Mucosa of rectum (tissue), 2 donors: ENCODE measurements around the gene TM7SF2.
A peak's percentile ranks its signal among the peaks of the same experiment; 100 is the strongest.
"Not testable (repeated sequence)": the region's sequence is repeated elsewhere in the genome, so short reads cannot be mapped to it uniquely, and the experiment has no call there.

Experiments used
- H3K27ac ChIP-seq, 2 donors: one replicate each; pipeline ENCODE4 v1.7.0; 2013; ENCODE audit warnings: inconsistent platforms in 2 of 2, low read depth in 2 of 2, low read length in 2 of 2
- H3K27me3 ChIP-seq, 2 donors: one replicate each; pipeline ENCODE4 v1.7.0; 2013; ENCODE audit warnings: low read length in 2 of 2; ENCODE audit not compliant: control insufficient read depth in 2 of 2, insufficient read depth in 2 of 2
- H3K36me3 ChIP-seq, 2 donors: one replicate each; pipeline ENCODE4 v1.7.0; 2013; ENCODE audit warnings: low read length in 2 of 2; ENCODE audit not compliant: control insufficient read depth in 2 of 2, insufficient read depth in 2 of 2
- H3K4me1 ChIP-seq, 2 donors: one replicate each; pipeline ENCODE4 v1.7.0; 2013; ENCODE audit warnings: low read length in 2 of 2, mild to moderate bottlenecking in 1 of 2; ENCODE audit not compliant: control insufficient read depth in 2 of 2, insufficient read depth in 2 of 2
- H3K4me3 ChIP-seq, 2 donors: one replicate each; pipeline ENCODE4 v1.7.0; 2013; ENCODE audit warnings: low read length in 2 of 2
- H3K9ac ChIP-seq, 2 donors: one replicate each; pipeline ENCODE4 v1.7.0; 2013; ENCODE audit warnings: low read length in 2 of 2, low read depth in 1 of 2, mild to moderate bottlenecking in 1 of 2
- H3K9me3 ChIP-seq, 2 donors: one replicate each; pipeline ENCODE4 v1.7.0; 2013; ENCODE audit warnings: low read length in 2 of 2; ENCODE audit not compliant: control insufficient read depth in 2 of 2
- donor health status: healthy.
- donor health status: Normal muscosa, but diverticular disease.

Gene TM7SF2

GRCh38 chr11:65134952-65135632, 23.4 kb downstream of the TM7SF2 start:
- peak overlapping the region; percentile 96 to 98 for H3K9ac ChIP-seq
- peaks cover 24 to 28% of the 10 kb centered on the region in 2 donors for H3K36me3 ChIP-seq
- peak overlapping the region; percentile 81 to 92 for H3K4me3 ChIP-seq
- H3K9me3 ChIP-seq: no peaks in the 10 kb centered on the region
- peaks cover 30 to 38% of the 10 kb centered on the region in 2 donors for H3K4me1 ChIP-seq
- no peaks in the 10 kb centered on the region for H3K27me3 ChIP-seq
- H3K27ac ChIP-seq: peak overlapping the region; percentile 97 to 100

- Histone ChIP-seq H3K9me3 (no peaks in the 10 kb centered on the region), H3K27me3 (no peaks in the 10 kb centered on the region), H3K4me1 (peaks cover 30 to 38% of the 10 kb centered on the region in 2 donors), H3K36me3 (peaks cover 20 to 23% of the 10 kb centered on the region in 2 donors), H3K27ac (peak overlapping the region; percentile 97 to 100), H3K4me3 (peak overlapping the region; percentile 81 to 92), H3K9ac (peak overlapping the region; percentile 96 to 98)
These were observed 24.0 kb downstream of the TM7SF2 start for GRCh38 chr11:65135633-65136145.

DNA sequence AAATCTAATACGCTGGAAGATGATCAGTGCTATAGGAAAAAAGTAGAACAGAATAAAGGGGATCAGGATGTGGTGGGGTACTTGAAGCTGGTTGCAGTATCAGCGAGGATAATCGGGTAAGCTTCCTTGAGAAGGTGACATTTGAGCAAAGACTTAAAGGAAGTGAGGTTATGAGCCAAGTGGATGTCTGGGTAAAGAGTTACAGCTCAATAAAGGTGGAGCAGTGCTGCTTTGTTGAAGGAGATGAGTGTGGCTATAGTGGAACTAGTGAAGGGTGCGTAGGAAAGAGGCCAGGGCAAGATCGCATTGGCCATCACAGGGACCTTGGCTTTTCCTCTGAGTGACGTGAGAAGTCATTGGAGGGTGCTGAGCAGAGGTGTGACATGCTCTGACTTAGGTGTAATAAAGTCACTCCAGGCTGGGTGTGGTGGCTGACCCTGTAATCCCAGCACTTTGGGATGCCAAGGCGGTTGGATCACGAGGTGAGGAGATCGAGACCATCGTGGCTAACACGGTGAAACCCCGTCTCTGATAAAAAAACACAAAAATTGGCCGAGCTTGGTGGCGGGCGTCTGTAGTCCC, 24.9 kb downstream of the TM7SF2 start:
- Histone ChIP-seq H3K27me3 (no peaks in the 10 kb centered on the region), H3K4me3 (peak overlapping the region in 1 of 2 donors; percentile 23), H3K4me1 (peaks cover 30 to 38% of the 10 kb centered on the region in 2 donors), H3K36me3 (peaks cover 11 to 14% of the 10 kb centered on the region in 2 donors), H3K9me3 (no peaks in the 10 kb centered on the region), H3K27ac (peak overlapping the region; percentile 97 to 100), H3K9ac (peak overlapping the region in 1 of 2 donors; percentile 96)

DNA sequence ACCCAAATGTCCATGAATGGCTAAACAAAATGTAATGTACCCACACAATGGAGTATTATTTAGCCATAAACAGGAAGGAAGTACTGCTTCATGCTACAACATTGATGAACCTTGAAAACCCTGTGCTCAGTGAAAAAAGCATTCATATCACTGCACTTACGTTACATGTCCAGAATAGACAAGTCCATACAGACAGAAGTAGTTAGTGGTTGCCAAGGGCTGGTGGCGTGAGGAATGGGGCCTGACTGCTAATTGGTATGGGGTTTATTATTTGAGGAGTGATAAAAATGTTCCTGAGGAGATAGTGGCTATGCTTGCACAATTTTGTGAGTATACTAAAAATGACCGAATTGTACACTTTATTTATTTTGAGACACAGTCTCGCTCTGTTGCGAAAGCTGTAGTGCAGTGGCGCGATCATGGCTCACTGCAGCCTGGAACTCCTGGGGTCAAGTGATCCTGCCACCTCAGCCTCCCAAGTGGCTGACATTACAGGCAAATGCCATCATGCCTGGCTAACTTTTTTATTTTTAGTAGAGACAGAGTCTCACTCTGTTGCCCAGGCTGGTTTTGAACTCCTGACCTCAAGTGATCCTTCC, 30.3 kb downstream of the TM7SF2 start:
- peaks cover 0 to 5% of the 10 kb centered on the region in 2 donors for H3K4me1 ChIP-seq
- H3K9me3 ChIP-seq: no peaks in the 10 kb centered on the region
- no peak overlapping the region for H3K9ac ChIP-seq
- peaks cover 0 to 3% of the 10 kb centered on the region in 2 donors for H3K27me3 ChIP-seq
- no peak overlapping the region for H3K27ac ChIP-seq
- no peaks in the 10 kb centered on the region for H3K36me3 ChIP-seq
- no peak overlapping the region for H3K4me3 ChIP-seq

DNA sequence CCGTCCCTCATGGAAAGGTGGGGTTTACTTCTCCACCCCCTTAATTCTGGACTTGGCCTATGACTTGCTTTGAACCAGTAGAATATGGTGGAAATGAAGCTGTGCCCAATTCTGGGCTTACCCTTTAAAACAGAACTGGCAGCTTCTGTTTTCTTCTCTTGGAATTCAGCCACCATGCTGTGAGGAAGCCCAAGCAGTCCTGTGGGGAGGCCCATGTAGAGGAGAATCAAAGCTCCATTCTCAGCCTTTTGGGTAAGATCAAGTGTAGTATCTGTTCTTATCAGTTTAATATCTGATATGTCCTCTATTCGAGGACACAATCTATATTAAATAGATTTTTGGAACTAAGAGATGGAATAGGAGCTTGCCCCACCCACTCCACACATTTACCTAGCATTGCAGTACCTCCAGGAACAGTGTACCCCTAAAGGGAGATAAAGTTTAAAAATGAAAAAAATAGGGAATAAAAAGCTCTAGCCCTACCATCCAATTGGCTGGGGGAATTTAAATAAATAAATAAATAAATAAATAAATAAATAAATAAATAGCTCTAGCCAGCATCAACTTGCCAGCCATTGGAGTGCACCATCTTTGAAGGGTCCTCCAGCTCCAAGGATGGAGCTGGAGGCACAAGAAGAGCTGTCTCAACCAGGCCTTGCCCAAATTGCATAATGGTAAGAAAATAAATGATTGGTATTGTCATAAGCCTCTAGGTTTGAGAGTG, 35.8 kb downstream of the TM7SF2 start:
- no peaks in the 10 kb centered on the region for H3K36me3 ChIP-seq
- no peaks in the 10 kb centered on the region for H3K9me3 ChIP-seq
- no peak overlapping the region for H3K27ac ChIP-seq
- H3K9ac ChIP-seq: no peak overlapping the region
- H3K4me3 ChIP-seq: no peak overlapping the region
- H3K27me3 ChIP-seq: peaks cover 0 to 3% of the 10 kb centered on the region in 2 donors
- peaks cover 8 to 9% of the 10 kb centered on the region in 2 donors for H3K4me1 ChIP-seq

GRCh38 chr11:65148657-65149056, 37.0 kb downstream of the TM7SF2 start:
- Histone ChIP-seq H3K4me3 (no peak overlapping the region), H3K27me3 (peaks cover 0 to 3% of the 10 kb centered on the region in 2 donors), H3K9me3 (no peaks in the 10 kb centered on the region), H3K4me1 (peaks cover 8 to 9% of the 10 kb centered on the region in 2 donors), H3K9ac (no peak overlapping the region), H3K36me3 (no peaks in the 10 kb centered on the region), H3K27ac (no peak overlapping the region)

DNA sequence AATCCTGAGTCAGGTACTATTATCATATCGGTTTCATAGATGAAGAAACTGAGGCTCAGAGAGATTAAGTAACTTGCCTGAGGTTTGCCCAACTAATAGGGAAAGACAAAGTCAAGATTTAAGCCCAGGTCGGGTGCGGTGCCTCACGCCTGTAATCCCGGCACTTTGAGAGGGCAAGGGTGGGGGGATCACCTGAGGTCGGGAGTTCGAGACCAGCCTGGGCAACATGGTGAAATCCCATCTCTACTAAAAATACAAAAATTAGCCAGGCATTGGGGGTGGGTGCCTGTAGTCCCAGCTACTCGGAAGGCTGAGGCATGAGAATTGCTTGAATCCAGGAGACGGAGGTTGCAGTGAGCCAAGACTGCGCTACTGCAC, 38.4 kb downstream of the TM7SF2 start:
- H3K36me3 ChIP-seq: not testable (repeated sequence)
- H3K27ac ChIP-seq: peak overlapping the region; percentile 69 to 70

DNA sequence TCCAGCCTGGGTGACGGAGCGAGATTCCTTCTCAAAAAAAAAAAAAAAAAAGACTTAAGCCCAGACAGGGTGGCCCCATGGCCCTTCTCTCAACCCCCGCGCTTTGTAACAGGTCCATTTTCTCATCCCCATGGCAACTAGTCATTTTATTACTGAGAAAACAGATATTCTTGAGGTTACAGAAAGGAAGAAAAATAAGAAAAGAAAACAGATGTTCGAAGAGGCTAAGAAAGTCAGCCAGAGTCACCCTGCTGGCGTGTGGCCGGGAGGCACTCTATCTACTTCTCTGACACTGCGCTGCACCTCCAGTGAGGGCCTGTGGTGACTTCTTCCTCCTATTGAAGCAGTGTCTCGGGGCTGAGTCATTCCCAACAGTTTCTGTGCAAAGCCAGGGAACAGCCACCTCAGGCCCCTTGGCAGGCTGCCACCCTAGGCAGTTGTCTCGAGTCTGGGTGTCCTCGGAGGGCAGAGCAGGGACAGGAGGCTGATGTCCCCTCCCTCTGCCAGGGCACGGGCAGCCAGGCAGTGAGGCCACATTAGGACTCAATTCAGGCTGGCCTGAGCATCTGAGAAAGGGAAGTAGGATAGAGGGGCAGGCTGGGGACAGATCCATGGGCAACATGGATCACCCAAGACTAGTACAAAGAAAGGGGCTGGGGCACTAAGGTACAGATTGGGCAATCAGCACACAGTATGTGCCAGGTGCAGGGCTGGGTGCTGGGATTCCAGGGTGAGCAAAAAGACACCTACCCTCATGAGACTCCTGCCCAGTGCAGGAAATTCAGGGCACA, 39.0 kb downstream of the TM7SF2 start:
- Histone ChIP-seq H3K27ac (peak overlapping the region; percentile 69 to 70), H3K4me3 (no peak overlapping the region), H3K9ac (peak overlapping the region; percentile 24 to 53)

More for the DNA sequence above, 38.4 kb downstream of the TM7SF2 start:
- not testable (repeated sequence) for H3K4me1 ChIP-seq, H3K27me3 ChIP-seq, H3K4me3 ChIP-seq, H3K9me3 ChIP-seq
- peak overlapping the region in 1 of 2 donors; percentile 53 for H3K9ac ChIP-seq

GRCh38 chr11:65151331-65151899, 39.7 kb downstream of the TM7SF2 start:
- H3K27ac ChIP-seq: peak overlapping the region; percentile 69 to 70
- no peaks in the 10 kb centered on the region for H3K36me3 ChIP-seq
- H3K4me3 ChIP-seq: no peak overlapping the region
- H3K9me3 ChIP-seq: no peaks in the 10 kb centered on the region
- no peaks in the 10 kb centered on the region for H3K27me3 ChIP-seq
- peaks cover 8 to 9% of the 10 kb centered on the region in 2 donors for H3K4me1 ChIP-seq
- H3K9ac ChIP-seq: peak overlapping the region in 1 of 2 donors; percentile 53

More for the DNA sequence above, 39.0 kb downstream of the TM7SF2 start:
- no peaks in the 10 kb centered on the region for H3K27me3 ChIP-seq
- no peaks in the 10 kb centered on the region for H3K36me3 ChIP-seq
- H3K9me3 ChIP-seq: no peaks in the 10 kb centered on the region
- H3K4me1 ChIP-seq: peaks cover 8 to 9% of the 10 kb centered on the region in 2 donors
